Activated naive CD4-positive, alpha-beta T cell treated with Interleukin-2 at 50 U/mL for 16 hours (primary cell): ENCODE data around the gene CEL.
"Not testable (repeated sequence)": the region's sequence is repeated elsewhere in the genome, so short reads cannot be mapped to it uniquely, and the experiment has no call there.

Experiments used
- DNase-seq: peaks from one replicate; pipeline ENCODE4 v3.0.0-alpha.2; 2020

CEL gene

DNA sequence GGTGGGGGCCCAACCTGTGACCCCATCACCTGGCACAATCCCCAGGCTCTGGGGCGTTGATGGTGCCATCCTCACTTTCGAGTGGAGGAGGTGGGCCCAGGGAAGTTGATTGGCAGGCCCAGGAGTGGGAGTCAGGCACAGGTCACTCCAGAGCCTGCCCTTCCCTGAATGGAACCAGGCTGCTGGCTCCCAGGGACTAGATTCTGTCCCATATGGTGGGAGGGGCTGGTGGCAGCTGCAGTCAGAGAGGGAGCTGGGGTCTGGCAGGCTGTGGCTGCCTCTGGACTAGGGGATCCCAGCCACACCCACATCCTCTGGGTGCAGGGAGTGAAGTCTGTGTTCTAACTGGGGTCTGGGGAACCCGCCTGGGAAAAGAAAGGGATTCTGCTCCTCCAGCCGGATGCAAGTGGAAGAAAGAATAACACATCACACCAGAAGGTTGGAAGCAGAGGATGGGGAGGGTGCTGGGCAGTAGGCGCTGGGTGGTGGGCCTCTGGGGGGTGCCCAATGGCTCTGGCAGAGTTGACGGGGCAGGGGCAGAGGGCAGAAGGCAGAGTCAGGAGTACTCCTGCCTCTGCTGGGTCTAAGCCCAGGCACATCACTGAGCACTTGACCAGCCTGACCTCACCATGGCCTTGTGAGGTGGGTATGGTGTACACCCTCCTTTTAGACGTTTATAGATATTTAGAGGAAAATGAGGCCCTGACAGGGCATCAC, 25.8 kb downstream of the CEL start:
- DNase-seq = no peak

DNA sequence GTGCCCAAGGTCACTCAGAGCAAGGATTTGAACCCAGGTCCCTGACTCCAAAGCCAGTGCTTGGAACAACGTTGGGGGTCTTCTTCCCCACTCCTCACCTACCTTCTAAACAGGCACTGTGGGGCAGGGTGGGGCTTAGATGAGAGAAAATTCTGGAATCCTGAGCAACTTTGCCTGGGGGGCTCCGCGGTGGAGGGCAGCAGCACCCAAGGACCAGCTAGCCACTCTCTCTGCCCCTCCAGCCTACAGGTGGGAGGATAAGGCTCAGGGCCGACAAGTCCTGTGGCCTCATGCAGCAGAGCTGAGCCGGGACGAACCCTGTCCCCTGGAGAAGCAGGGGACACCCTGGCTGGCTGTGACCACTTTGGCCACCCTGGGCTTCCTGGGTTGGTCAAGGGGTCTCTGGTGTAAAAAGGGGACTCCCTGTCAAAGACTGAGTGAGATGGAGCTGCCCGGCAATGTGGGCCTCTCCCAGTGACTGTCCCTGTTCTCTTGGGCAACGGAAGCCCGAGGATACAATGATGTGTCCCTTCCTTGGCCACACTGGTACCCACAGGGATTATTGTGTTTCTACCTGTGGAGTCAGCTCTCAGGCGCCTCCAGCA, 26.5 kb downstream of the CEL start:
- no peak for DNase-seq

DNA sequence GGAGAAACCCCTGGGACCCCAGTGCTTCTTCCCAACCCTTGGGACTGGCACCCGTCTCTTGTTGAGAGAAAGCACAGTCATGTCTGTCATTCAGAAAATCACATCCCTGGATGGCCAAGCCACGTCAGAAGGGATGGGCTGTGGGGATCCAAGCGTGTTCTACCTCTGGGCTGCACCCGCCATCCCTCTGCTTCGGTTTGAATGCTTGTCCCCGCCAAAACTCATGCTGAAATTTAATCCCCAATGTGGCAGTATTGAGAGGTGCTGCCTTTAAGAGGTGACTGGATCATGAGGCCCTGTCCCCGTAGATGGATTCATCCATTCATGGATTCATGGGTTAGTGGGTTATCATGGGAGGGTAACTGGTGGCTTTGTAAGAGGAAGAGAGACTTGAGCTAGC, 27.0 kb downstream of the CEL start:
- no peak for DNase-seq

DNA sequence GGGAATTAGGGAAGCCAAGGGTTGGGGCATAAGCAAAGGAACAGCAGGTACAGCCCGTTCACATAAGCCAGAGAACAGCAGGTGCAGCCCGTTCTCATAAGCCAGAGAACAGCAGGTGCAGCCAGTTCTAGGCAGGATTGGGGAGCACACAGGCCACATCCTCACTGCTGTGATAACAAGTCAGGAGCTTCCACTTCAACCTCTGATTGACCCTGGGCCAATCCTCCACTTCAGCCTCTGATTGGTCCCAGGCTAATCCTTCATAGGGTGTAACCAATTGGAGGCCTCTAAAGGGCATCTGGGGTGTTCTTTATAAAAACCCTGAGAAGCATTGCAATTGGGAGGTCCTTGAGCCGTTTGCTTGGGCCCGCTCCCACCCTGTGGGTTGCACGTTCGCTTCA, 27.5 kb downstream of the CEL start:
- no peak for DNase-seq

DNA sequence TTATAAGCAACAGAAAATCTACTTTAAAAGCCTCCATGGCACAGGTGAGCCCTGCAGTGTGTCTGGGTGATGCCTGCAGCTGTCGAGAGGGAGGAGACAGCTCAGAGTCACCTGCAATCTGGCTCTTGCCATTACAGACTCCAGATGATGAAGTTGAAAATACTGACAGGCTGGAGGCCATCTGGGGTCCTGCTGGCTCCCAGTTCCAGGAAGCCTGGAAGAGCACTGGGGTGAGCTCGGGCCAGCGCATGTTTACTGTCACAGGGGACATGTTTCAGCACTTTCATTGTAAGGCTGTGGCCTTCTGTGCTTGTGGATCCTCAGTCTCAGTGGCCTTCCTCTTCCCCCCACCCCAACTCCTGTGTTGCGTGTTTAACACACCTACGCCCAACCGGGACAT, 28.4 kb downstream of the CEL start:
- DNase-seq = no peak

DNA sequence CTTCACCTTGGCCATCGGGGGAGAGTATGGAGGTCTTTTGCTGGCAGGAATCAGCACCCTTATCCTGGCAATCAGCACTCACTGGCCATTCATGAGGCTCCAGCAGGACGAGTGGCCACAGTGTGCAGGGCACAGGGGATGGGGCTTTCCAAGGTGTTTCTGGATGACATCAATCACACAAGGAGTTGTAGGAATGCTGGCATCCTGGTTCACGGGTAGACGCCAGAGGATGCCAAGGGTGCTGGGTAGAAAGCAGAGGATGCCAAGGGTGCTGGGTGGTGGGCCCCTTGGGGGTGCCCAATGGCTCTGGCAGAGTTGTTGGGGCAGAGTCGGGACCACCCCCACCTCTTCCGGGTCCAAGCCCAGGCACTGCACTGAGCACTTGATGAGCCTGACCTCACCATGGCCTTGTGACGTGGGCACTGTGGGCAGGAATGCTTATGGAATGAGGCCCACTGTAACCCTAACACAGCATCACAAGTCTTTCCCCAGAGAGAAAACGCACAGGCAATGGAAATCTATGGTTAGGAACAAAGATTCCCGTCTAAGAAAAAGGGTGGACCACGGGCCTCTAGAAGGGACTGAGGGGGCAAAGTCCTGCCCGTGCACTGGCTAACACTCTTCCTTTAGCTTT, 29.1 kb downstream of the CEL start:
- no peak for DNase-seq

DNA sequence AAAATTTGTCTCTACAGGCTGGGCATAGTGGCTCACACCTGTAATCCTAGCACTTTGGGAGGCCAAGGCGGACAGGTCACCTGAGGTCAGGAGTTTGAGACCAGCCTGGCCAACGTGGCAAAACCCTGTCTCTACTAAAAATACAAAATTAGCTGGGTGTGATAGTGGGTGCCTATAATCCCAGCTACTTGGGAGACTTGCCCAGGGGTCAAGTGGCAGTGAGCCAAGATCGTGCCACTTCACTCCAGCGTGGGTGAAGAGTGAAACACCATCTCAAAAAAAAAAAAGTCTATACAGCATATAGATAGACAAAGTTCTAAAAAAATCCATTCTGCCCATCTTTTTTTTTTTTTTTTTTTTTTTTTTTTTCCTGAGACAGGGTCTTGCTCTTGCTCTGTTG, 32.6 kb downstream of the CEL start:
- not testable (repeated sequence) for DNase-seq

DNA sequence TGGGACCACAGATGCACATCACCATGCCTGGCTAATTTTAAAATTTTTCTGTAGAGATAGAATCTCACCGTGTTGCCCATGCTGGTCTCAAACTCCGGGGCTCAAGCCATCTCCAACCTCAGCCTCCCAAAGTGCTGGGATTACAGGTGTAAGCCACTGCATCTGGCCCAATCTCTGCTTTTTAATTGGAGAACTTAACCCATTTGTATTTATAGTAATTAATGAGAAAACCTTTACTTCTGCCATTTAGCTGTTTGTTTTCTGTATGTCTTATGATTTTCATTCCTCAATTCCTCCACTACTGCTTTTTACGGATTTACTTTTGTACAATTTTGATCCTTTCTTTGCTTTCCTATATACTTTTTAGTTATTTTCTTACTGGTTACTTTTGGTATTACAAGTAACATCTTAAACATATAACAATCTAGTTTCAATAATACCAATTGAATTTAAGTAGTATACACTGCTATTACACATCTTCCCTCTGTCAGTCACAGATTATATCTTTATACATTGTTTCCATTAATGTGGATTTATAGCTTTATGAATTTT, 33.1 kb downstream of the CEL start:
- DNase-seq = no peak

DNA sequence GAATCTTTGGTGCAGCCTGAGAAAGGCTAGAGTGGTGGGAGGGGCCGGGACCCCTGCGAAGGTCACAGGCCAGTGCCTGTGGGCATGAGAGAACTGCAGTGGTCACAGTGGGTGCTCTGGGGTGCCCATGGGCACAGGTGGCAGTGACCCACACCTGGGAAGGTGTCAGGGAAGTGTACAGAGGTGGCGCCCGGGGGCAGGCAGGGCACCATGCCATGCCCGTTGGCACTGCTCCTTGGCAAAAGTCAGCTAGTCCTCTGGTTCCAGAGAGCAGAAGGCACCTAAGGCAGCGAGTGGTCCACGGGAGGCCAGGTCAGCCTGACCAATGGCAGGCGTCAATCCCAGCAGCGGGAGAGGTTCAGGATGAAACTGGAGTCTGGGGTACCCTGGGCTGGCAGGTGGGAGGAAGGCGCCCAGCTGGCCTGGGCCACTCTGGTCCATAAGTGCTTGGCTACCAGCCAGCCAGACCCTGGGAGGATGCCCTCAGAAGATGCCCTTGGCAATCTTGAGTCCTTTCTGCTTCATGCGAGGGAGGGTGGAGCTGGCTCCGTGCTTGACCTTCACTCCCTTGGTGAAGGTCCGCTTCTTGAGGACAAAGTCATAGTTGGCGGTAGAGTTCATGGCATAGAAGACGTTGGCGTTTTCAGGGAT, 36.4 kb downstream of the CEL start:
- no peak for DNase-seq

DNA sequence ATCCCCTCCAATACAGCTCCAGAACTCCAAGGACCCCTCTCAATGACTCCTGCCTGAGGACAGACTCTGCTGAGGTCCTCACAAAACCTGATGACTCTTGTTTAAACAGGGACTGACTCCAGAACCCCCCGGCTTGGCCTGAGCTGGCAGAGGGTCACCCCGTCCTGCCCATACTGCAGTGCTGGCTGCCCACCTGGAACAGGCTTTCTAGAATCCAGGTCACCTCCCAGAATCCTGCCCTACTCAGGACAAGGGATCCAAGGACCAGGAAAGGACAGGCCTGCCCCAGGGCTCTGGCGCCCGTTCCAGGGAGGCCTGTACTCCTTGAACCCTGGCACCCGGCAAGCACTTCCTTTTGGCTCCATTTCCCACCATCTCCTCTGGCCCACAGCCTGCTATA, 37.1 kb downstream of the CEL start:
- DNase-seq = no peak

DNA sequence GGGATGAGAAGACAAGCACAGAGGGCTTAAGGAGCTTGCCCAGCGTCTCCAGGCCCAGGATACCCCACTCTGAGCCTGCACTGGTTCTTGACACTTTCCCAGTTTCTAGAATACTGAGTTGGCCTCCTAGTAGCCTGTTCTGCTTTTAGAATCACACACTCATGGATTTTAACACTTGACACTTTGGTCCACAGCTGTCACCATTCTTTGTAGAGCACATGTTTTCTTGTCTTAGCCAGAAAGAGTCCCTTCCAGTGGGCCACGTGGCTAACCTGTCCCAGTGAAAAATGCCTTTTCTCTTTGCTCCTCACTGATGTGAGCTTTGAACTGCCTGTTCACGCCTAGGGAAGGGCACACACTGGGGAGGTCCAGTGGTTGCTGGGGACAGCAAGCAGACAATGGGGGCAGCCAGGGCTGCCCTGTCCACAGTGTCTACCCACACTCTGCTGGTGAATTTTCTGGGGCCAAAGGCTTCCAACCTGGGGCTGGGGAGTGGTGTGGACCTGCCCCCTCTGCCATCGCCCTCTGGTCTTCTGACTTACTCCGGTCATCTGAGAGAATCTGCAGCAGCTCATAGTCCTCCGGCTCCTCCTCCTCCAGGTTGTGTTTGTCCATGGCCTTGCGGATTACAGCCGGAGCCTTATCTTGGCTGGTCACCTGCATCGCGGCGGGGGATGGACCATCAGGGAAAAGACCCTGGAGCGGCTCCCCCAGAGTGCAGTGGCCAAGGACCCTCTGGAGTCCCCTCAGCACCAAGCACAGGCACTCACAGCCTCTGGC, 38.1 kb downstream of the CEL start:
- no peak for DNase-seq

DNA sequence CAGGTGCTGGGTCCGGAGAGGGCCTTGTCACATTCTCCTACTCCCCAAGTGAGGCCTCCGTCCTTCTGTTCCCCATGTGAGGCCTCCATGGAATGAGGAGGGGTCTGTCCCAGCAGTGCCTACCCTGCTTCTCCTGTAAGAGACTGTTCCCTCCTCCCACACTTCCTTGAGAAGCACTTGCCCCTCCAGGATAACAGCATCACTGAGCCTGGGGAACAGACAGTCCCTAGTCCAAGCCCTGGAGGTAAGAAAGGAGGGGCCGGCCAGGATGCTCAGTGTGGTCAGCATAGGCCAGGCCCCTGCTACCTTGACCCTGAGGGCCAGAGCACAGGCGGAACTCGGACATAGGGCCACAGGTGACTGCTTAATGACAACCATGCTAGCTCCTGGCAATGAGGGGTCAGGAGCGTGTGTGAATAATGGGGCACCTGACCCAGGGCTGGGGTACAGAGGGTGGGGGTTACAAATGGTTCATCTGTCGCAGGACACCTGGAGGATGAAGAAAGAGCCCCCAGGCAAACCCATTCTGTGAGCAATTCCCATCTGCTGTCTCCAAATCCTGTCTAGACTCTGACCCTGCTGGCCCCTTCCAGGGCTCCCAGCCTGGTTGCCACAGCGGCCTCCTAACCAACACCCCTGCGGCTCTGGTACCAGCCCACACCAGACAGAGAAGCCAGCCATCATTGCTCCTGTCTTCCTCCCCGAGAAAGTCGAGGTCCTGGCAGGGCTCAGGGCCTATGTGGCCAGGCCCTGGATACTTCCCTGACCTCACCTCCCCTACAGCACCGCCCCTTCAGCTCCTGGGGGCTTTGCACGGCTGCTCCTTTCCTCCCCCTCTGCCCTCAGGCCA, 39.0 kb downstream of the CEL start:
- no peak for DNase-seq

DNA sequence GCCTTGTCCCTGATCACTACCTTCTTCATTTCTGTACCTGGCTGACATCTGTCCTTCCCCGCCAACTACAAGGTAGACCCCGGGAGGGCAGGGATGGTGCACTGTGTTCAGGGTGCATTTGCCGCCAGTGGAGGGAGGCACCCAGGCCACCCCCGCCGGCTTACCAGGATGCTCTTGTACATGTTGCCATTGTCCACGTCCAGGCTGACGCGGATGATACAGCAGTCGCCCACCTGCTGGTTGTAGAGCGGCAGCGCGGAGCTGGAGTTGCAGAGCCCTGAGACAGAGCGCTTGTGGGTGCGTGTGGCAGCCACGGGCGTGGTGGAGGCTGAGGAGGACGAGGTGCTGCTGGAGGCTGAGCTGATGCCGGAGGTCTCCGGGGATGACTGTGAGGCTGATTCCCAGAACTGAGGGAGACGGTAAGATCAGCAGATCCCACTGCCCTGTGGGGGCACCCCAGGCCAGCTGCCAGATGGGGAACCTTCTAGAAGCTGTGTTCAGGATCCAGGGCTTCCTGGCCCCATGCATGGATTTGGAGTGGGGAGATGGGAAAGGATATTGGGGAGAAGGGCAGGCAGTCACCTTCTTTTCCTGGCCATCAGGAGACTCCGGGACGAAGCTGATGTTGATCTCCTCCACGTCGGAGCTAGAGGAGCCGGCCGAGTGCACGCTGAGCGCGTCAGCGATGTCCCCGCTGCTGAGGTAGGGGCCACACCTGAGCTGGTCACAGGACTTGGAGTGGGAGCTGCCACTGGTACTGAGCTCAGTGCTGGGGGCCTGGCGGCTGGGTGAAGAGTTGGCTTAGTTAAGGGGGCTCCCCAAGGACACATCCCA, 39.8 kb downstream of the CEL start:
- no peak for DNase-seq

DNA sequence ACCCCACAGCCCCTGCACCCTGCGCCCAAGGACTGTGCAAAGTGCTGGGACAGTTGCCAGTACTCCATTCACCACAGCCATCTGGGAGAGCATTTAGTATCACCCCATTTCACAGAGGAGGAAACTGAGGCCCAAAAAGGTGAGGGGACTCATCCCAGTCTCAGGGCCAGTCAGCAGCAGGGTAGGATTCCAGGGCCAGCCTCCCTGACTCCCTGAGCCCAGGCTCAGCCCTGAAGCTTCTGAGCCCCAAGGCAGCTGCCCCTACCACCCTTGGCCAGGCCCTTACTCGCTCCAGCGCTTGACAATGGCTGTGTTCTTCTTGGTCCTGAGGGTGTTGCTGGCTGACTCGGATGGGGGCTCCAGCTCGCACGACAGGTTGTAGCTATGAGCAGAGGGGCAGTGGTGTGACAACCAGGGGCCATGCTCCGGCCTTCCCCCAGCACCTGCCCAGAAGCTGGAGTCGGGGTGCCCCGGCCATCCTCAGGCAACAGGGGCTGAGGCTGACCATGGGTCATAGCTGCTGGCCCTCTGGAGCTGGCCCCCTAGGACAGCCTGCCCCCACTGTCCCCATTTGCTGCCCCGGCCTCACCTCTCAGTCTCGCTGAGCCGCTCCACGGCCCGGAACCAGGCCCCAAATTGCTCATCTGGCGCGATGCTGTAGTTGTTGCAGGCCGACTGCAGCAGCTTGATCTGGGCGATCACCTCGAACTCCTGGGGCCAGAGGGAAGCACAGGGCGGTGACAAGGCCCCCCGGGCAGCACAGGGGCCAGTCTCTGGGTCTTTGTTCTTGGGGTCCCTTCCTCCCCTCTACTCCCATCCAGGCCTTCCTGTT, 40.6 kb downstream of the CEL start:
- no peak for DNase-seq

DNA sequence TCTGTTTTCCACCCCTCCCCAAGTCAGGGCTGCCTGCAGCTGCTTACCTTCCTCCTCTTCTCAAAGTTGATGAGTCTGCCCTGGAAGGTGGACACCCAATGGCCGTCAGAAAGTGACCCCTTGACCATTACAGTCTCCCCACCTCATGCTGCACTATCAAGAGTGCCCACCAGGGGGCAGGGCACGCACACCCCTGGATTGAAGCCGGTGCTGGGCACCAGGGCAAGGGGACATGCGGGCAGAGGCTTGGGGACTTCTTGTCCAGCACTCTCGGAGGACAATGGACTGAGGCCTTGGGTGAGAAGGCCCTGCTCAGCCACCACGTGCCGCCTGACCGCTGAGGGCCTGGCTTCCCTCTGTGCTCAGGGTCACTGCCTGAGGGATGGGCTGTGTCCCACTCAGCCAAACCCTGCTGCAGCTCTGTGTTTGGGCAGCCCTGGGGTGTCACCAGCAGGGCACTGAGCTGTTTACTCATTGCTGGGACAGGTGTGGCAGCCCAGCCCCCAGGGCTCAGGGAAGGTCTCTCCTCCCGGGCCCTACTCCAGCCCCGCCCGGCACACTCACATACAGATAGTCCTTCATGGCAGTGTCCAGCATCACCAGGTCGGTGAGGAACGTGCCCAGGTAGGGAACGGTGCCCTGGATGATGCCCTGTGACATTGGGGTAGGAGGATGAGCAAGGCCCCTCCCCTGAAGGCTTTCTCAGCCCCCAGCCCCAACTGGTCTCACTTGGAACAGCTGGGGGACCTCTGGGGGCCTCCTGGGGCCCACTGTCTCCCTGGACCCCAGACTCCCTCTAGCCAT, 41.6 kb downstream of the CEL start:
- DNase-seq = peak; percentile 59

DNA sequence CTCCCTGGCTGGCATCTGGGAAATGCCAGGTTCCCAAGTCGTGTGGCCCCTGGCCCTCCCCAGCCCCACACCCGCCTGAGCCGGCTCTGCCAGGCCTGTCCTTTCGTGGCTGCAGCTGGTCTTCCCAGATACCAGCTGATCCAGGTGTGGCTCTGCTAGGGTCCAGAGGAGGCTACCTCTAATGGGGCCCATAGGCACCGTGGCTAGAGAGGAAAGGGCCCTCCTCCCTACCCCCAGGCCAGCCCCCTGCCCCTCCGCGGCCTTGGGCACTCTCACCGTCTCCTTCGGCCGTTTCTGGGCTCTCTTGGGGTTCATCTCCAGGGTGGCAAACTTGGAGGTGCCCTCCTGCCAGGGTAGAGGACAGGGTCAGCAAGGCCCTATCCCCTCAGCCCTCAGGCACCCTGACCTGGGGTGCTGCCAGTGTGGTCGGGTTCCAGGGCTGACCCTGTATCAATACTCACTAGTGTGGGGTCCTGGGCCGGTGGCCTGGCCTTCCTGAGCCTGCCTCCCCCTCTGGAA, 42.3 kb downstream of the CEL start:
- DNase-seq = no peak

DNA sequence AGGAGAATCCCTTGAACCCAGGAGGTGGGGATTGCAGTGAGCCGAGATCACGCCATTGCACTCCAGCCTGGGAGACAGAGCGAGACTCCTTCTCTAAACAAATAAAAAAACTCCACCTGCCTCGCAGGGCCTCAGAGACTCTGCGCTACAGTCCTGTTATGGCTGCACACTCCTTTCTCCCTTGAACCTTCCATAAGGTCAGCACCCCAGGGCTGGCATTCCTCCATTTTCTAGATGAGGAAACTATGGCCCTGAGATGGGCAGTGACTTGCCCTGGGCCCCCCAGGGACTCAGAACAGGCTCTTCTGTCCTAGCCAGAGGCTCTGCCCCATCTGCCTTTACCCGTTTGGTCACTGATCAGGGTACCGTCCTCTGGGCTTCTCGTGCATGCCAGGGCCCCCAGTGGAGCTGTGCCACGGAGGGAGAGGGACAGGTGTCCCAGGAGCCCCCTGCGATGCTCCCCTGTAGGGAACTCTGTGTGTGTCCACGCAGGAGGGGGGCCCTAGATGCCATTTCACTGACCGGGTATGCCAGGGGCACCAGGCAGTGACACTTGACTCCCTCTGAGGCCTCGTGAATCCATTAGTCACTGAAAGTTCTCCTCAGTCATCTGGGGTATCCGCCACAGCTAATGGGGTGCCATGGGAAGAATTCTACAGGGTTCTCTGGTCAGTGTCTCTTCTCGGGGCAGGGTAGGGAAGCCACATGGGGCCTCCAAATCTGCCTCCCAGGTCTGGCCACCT, 43.1 kb downstream of the CEL start:
- no peak for DNase-seq

DNA sequence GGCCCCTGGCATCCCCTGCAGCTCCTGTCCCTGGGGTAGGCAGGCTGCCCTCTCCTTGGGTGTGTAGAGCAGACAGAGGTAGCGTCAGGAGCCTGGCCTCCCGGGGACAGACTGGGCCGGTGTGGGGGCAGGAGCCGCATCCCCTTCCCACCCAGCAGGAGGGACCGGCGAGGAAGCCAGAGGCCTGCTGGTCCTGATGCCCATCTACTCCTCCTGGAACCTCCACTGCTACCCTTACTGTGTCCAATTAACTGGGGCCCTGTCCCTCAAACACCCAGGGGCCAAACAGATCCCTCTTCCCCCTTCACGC, 43.6 kb downstream of the CEL start:
- DNase-seq = no peak
